ENCODE data around the gene SPO11.
A peak's percentile ranks its signal among the peaks of the same experiment; 100 is the strongest.

The SPO11 gene

GRCh38 chr20:57387945-57388371 is 58.4 kb downstream of the SPO11 start:
- TF ChIP-seq CTCF (IDR thresholded peaks at IDR 0.05; ENCODE audit: borderline replicate concordance, control extremely low read depth, extremely low read depth, insufficient read depth, missing control alignments) = no peak
- in situ Hi-C loops (cut with MboI; ENCODE audit: low sequenced_read_pairs, unreplicated experiment) = loop anchor here (5.0 to 25.0 kb wide), 3 partner anchors 109 to 799 kb away; no protein-coding TSS in a partner anchor
- no peak for DNase-seq (ENCODE audit: low spot score)

- in situ Hi-C loops (cut with MboI; ENCODE audit: low sequenced_read_pairs, unreplicated experiment) = loop anchor here (5.0 to 25.0 kb wide), 3 partner anchors 108 to 798 kb away; no protein-coding TSS in a partner anchor
- DNase-seq (ENCODE audit: low spot score) = peak; percentile 87
- TF ChIP-seq CTCF (IDR thresholded peaks at IDR 0.05; ENCODE audit: borderline replicate concordance, control extremely low read depth, extremely low read depth, insufficient read depth, missing control alignments) = peak; percentile 43
These were observed 59.5 kb downstream of the SPO11 start for GRCh38 chr20:57388953-57389694.

- in situ Hi-C loops (cut with MboI; ENCODE audit: low sequenced_read_pairs, unreplicated experiment) = loop anchor here (5.0 to 25.0 kb wide), 4 partner anchors 85 to 797 kb away; no protein-coding TSS in a partner anchor
- peak; percentile 73 for DNase-seq (ENCODE audit: low spot score)
- no peak for TF ChIP-seq CTCF (IDR thresholded peaks at IDR 0.05; ENCODE audit: borderline replicate concordance, control extremely low read depth, extremely low read depth, insufficient read depth, missing control alignments)
These were observed 60.3 kb downstream of the SPO11 start for GRCh38 chr20:57389695-57390603.

GRCh38 chr20:57390604-57391438 is 61.2 kb downstream of the SPO11 start, which contains the start of gene RBM38:
TSS of gene RBM38 (plus strand) at chr20:57391396. CDS start at chr20:57391582, 186 bp downstream.
- no peak for TF ChIP-seq CTCF (IDR thresholded peaks at IDR 0.05; ENCODE audit: borderline replicate concordance, control extremely low read depth, extremely low read depth, insufficient read depth, missing control alignments)
- in situ Hi-C loops (cut with MboI; ENCODE audit: low sequenced_read_pairs, unreplicated experiment) = loop anchor here (10.0 to 25.0 kb wide), 2 partner anchors 84 to 796 kb away; no protein-coding TSS in a partner anchor

GRCh38 chr20:57391439-57392301 is 62.1 kb downstream of the SPO11 start:
- no peak for TF ChIP-seq CTCF (IDR thresholded peaks at IDR 0.05; ENCODE audit: borderline replicate concordance, control extremely low read depth, extremely low read depth, insufficient read depth, missing control alignments)
- in situ Hi-C loops (cut with MboI; ENCODE audit: low sequenced_read_pairs, unreplicated experiment) = loop anchor here (10.0 to 25.0 kb wide), 2 partner anchors 83 to 796 kb away; no protein-coding TSS in a partner anchor
- DNase-seq (ENCODE audit: low spot score) = peak; percentile 51

More at GRCh38 chr20:57390604-57391438, 61.2 kb downstream of the SPO11 start, which contains the start of gene RBM38:
- DNase-seq (ENCODE audit: low spot score) = peak; percentile 97
